Measurements from ENCODE around the gene MS4A8.

MS4A8 gene

DNA sequence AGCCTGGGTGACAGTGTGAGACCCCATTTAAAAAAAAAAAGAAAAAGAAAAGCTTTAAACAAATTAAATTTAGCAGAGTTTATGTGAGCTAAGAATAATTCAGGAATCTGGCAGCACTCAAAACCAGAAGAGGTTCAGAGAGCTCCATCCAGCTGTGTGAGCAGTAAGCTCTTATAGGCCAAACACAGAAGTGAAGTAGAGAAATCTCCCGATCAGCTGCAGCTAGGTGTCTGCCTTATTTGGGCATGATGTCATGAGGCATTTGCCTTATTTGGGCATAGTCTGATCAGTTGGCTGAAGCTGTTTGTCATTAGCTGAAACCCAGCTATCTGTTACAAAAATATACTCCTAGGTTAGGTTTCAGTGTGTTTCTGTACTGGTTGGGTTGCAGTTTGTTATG lies 65.5 kb downstream of the MS4A8 start:
- peak; percentile 73 for DNase-seq (ENCODE audit: low read depth)

DNA sequence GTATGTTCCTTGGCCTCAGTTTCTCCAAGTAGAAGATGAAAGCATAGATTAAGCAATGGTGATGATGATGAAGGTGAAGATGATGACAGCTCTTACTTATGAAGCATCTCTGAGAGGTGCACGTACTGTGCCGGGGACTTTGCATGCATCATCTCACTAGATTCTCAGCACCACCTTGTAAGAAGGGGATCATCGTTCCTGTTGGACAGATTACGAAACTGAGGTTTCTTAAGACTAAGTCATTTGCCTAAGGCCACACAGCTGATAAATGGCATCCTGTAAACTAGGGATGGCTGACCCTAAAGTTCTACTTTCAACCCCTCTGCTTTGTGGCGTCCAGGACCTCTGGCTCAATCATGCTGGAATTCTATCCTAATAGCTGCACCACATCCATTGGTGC lies 65.9 kb downstream of the MS4A8 start:
- DNase-seq (ENCODE audit: low read depth), result peak; percentile 49

All from amniotic epithelial cell (primary cell).